H1 (cell line): ENCODE results near the gene PGBD5. TPM values are rescaled to one million over a fixed set of nuclear protein-coding genes. Genes with fewer than 3 reads are reported as not detected.

Experiments used
- CTCF ChIA-PET: fragments of 300-600 bp; sonication (Branson Sonifier 250); formaldehyde crosslinking; loops from one replicate; lab custom pipeline; 2021; ENCODE audit not compliant: partially characterized antibody; lab: Charles Lee
- POLR2A ChIA-PET: fragments of 300-600 bp; sonication (Branson Sonifier 250); formaldehyde crosslinking; loops from one replicate; lab custom pipeline; 2021; ENCODE audit warnings: inconsistent platforms; ENCODE audit not compliant: partially characterized antibody; lab: Charles Lee
- DNase-seq, 2 experiments: peaks; one replicate each; pipeline versions ENCODE4 v3.0.0 to v3.0.0-alpha.2; 2010 to 2022; ENCODE audit warnings: low spot score in 2 of 2, low read depth in 1 of 2, mixed read lengths in 1 of 2
- FAIRE-seq: peaks from 2 replicates; lab custom pipeline; 2011; peaks lifted over from hg19 to GRCh38; lab: Jason Lieb, UNC
- H2AFZ ChIP-seq: 2 replicates; pipeline ENCODE4 v1.8.1; 2012; ENCODE audit warnings: low read length, inconsistent platforms
- H2AK5ac ChIP-seq: 2 replicates; pipeline ENCODE4 v1.6.1; 2013; ENCODE audit warnings: low read depth, low read length
- H2BK120ac ChIP-seq: replicated peaks from 2 replicates; pipeline ENCODE3; 2013; ENCODE audit warnings: low read depth, low read length, inconsistent platforms
- H2BK12ac ChIP-seq: 2 replicates; pipeline ENCODE4 v1.6.1; 2013; ENCODE audit warnings: low read depth, low read length
- H2BK15ac ChIP-seq: 2 replicates; pipeline ENCODE4 v1.6.1; 2013; ENCODE audit warnings: low read length
- H2BK20ac ChIP-seq: 2 replicates; pipeline ENCODE4 v1.6.1; 2013; ENCODE audit warnings: low read length
- H2BK5ac ChIP-seq: 2 replicates; pipeline ENCODE4 v1.6.1; 2013; ENCODE audit warnings: low read depth, low read length
- H3K14ac ChIP-seq: 2 replicates; pipeline ENCODE4 v1.6.1; 2013; ENCODE audit warnings: inconsistent platforms; ENCODE audit not compliant: insufficient read length
- H3K18ac ChIP-seq: 2 replicates; pipeline ENCODE4 v1.6.1; 2013; ENCODE audit warnings: low read length; ENCODE audit errors: extremely low read depth
- H3K23ac ChIP-seq: 2 replicates; pipeline ENCODE4 v1.6.1; 2013; ENCODE audit warnings: inconsistent platforms; ENCODE audit not compliant: insufficient read length
- H3K23me2 ChIP-seq: 2 replicates; pipeline ENCODE4 v1.6.1; 2013; ENCODE audit warnings: low read depth, low read length
- H3K27ac ChIP-seq: 2 replicates; pipeline ENCODE4 v1.6.1; 2011; ENCODE audit warnings: low read depth, low read length, inconsistent platforms
- H3K27me3 ChIP-seq, 4 experiments: replicated peaks in 1 of 4; 1 replicate in 1 of 4; 2 replicates in 3 of 4; pipeline versions ENCODE4 v1.6.1 to v1.8.1; 2011 to 2013; ENCODE audit warnings: low read length in 3 of 4, mild to moderate bottlenecking in 3 of 4, inconsistent platforms in 2 of 4, mixed read lengths in 2 of 4, moderate library complexity in 1 of 4; ENCODE audit not compliant: control insufficient read depth in 3 of 4, insufficient read depth in 3 of 4; ENCODE audit errors: extremely low read depth in 1 of 4
- H3K36me3 ChIP-seq, 4 experiments: 2 replicates each; pipeline versions ENCODE4 v1.6.1 to v1.8.1; 2011 to 2013; ENCODE audit warnings: mild to moderate bottlenecking in 4 of 4, low read length in 3 of 4, moderate library complexity in 2 of 4, control low read depth in 1 of 4, inconsistent platforms in 1 of 4; ENCODE audit not compliant: insufficient read depth in 4 of 4, control insufficient read depth in 2 of 4
- H3K4ac ChIP-seq: replicated peaks from 2 replicates; pipeline ENCODE3; 2013; ENCODE audit warnings: low read length, low read depth, mixed read lengths, inconsistent platforms; ENCODE audit not compliant: insufficient read length
- H3K4me1 ChIP-seq, 4 experiments: replicated peaks in 1 of 4; 1 replicate in 1 of 4; 2 replicates in 3 of 4; pipeline versions ENCODE4 v1.6.1 to v1.8.1; 2011 to 2013; ENCODE audit warnings: low read length in 3 of 4, inconsistent platforms in 2 of 4, mixed read lengths in 1 of 4; ENCODE audit not compliant: insufficient read depth in 4 of 4, control insufficient read depth in 3 of 4
- H3K4me2 ChIP-seq, 2 experiments: 2 replicates each; pipeline versions ENCODE4 v1.6.1 to v1.8.1; 2011 to 2013; ENCODE audit warnings: low read depth in 2 of 2, low read length in 2 of 2, control low read depth in 1 of 2, inconsistent platforms in 1 of 2, mild to moderate bottlenecking in 1 of 2; ENCODE audit not compliant: insufficient read depth in 1 of 2
- H3K4me3 ChIP-seq, 4 experiments: fragments of 200-600, 300-600 bp in 1 of 4; sonication (generic), shearing (Covaris generic), sonication (Bioruptor Twin) in 1 of 4; 2 replicates each; pipeline versions ENCODE4 v1.5.1 to v1.8.1; 2011 to 2016; ENCODE audit warnings: low read length in 4 of 4, low read depth in 3 of 4, control low read depth in 2 of 4, inconsistent platforms in 2 of 4, mild to moderate bottlenecking in 2 of 4, mixed read lengths in 1 of 4, moderate library complexity in 1 of 4; ENCODE audit not compliant: insufficient read depth in 2 of 4; ENCODE audit errors: extremely low read depth in 1 of 4
- H3K56ac ChIP-seq: replicated peaks from 2 replicates; pipeline ENCODE3; 2013; ENCODE audit warnings: low read depth, mild to moderate bottlenecking, mixed read lengths, low read length, inconsistent platforms; ENCODE audit not compliant: insufficient read length
- H3K79me1 ChIP-seq: 2 replicates; pipeline ENCODE4 v1.6.1; 2013; ENCODE audit warnings: low read depth, low read length, control low read depth
- H3K79me2 ChIP-seq, 2 experiments: 2 replicates each; pipeline versions ENCODE4 v1.6.1 to v1.8.1; 2012 to 2013; ENCODE audit warnings: low read length in 2 of 2, mild to moderate bottlenecking in 2 of 2, inconsistent platforms in 1 of 2; ENCODE audit not compliant: insufficient read depth in 2 of 2, control insufficient read depth in 1 of 2
- H3K9ac ChIP-seq, 4 experiments: replicated peaks in 1 of 4; 1 replicate in 1 of 4; 2 replicates in 3 of 4; pipeline versions ENCODE4 v1.6.1 to v1.8.1; 2011 to 2013; ENCODE audit warnings: low read depth in 3 of 4, low read length in 3 of 4, control low read depth in 2 of 4, mild to moderate bottlenecking in 2 of 4, moderate library complexity in 2 of 4, inconsistent platforms in 1 of 4; ENCODE audit errors: extremely low read depth in 1 of 4
- H3K9me3 ChIP-seq, 2 experiments: 2 replicates each; pipeline versions ENCODE4 v1.6.1 to v1.8.1; 2012 to 2013; ENCODE audit warnings: mild to moderate bottlenecking in 2 of 2, moderate library complexity in 2 of 2, control low read depth in 1 of 2, inconsistent platforms in 1 of 2, low read depth in 1 of 2, low read length in 1 of 2, mixed read lengths in 1 of 2; ENCODE audit not compliant: insufficient read depth in 2 of 2
- H4K20me1 ChIP-seq, 2 experiments: replicated peaks in 1 of 2; 2 replicates each; pipeline versions ENCODE3 to v1.8.1; 2011 to 2013; ENCODE audit warnings: inconsistent platforms in 2 of 2, low read length in 2 of 2, mild to moderate bottlenecking in 1 of 2; ENCODE audit not compliant: insufficient read depth in 2 of 2, control insufficient read depth in 1 of 2
- H4K5ac ChIP-seq: 2 replicates; pipeline ENCODE4 v1.6.1; 2013; ENCODE audit warnings: low read length, low read depth, mixed read lengths, inconsistent platforms; ENCODE audit not compliant: insufficient read length
- H4K8ac ChIP-seq: 2 replicates; pipeline ENCODE4 v1.8.0; 2013; ENCODE audit warnings: mild to moderate bottlenecking, moderate library complexity, low read length, inconsistent platforms; ENCODE audit not compliant: insufficient read depth; ENCODE audit errors: extremely low read depth
- H4K91ac ChIP-seq: replicated peaks from 2 replicates; pipeline ENCODE3; 2013; ENCODE audit warnings: low read length, mixed read lengths, inconsistent platforms; ENCODE audit not compliant: insufficient read length
- ASH2L ChIP-seq: fragments of 200-600, 300-600 bp; sonication (generic); IDR thresholded peaks from one replicate; pipeline ENCODE4 v1.7.1; 2017; ENCODE audit warnings: low read length
- SAP30 ChIP-seq: fragments of 300-600 bp; sonication (generic); IDR thresholded peaks from 2 replicates; pipeline ENCODE4 v1.7.1; 2012; ENCODE audit warnings: low read length, moderate library complexity, mild to moderate bottlenecking, inconsistent platforms; ENCODE audit not compliant: insufficient read depth, insufficient replicate concordance
- WGBS, 2 experiments: shearing (Covaris generic) in 1 of 2; methylation state at CpG; one replicate each; pipeline versions ENCODE4 v1.1.6 to v1.1.7; 2013 to 2015; ENCODE audit warnings: low lambda C conversion rate in 2 of 2, mixed read lengths in 2 of 2, inconsistent platforms in 1 of 2, low coverage in 1 of 2, missing lambda C conversion rate in 1 of 2; ENCODE audit not compliant: insufficient replicate concordance in 2 of 2, insufficient coverage in 1 of 2, insufficient read length in 1 of 2; ENCODE audit errors: extremely low coverage in 1 of 2, missing lambda C conversion rate in 1 of 2; 5-methylcytosine and 5-hydroxymethylcytosine counted together
- polyA plus RNA-seq, 7 experiments: library from polyadenylated mRNA; depleted of rRNA in 3 of 7; stranded (reverse) in 5 of 7; unstranded in 2 of 7; fragments of >200 nt in 5 of 7; fragments of 200-250 nt in 2 of 7; gene quantifications; 1 replicate in 5 of 7; 2 replicates in 1 of 7; 4 replicates in 1 of 7; pipeline versions ENCODE4 v1.2.1 to v1.2.3, GENCODE V29; 2011 to 2013; ENCODE audit warnings: missing spikeins in 2 of 7, mixed read lengths in 2 of 7
- total RNA-seq: library from RNA; stranded (reverse); fragmentation: NEBNext Ultra II Directional; extraction: Animal tissue kit (Norgen Biotek cat#: 25700); gene quantifications from 2 replicates; pipeline ENCODE4 v1.2.1, GENCODE V29; 2021

PGBD5 gene
- total and polyA plus RNA-seq, 2 of the 8 experiments (the other 6 are each of a cell fraction or from before 2014, with no cell fraction given) = 16.3 to 18.4 TPM

GRCh38 chr1:230394134-230394533, 32.0 kb downstream of the PGBD5 start:
- Histone ChIP-seq H3K4me2 (peak overlapping the region; percentile 16 to 42; a peak in 1 of 4 replicates), H3K14ac (no peak overlapping the region), H3K18ac (peak overlapping the region; percentile 64), H3K23ac (no peak overlapping the region), H2BK12ac (peak overlapping the region; percentile 55; the same call in 1 of the 2 replicates), H3K56ac (no peak overlapping the region), H2BK120ac (peak overlapping the region; percentile 61), H3K27ac (0 out of 2 replicates have a peak overlapping the region, but pooled peaks have one; percentile 30), H2BK5ac (0 out of 2 replicates have a peak overlapping the region, but pooled peaks have one; percentile 44), H2BK20ac (no peak overlapping the region), H4K91ac (peak overlapping the region; percentile 95), H3K23me2 (peaks cover 2% of the 10 kb centered on the region; the same call in 1 of the 2 replicates), H3K79me1 (peaks cover 4% of the 10 kb centered on the region), H3K4me1 (peaks cover 5 to 28% (median 10%) of the 10 kb centered on the region in 4 experiments; a peak in 5 of 7 replicates), H4K5ac (no peak overlapping the region), H3K4ac (no peak overlapping the region), H2BK15ac (peak overlapping the region; percentile 88; the same call in 1 of the 2 replicates), H3K9ac (no peak overlapping the region), H3K36me3 (no peaks in the 10 kb centered on the region), H4K8ac (no peak overlapping the region; the same call in 1 of the 2 replicates), H3K27me3 (no peaks in the 10 kb centered on the region), H3K79me2 (peaks cover 0 to 40% of the 10 kb centered on the region in 2 experiments; a peak in 2 of 4 replicates), H2AK5ac (no peak overlapping the region), H2AFZ (no peak overlapping the region), H3K9me3 (no peaks in the 10 kb centered on the region), H4K20me1 (peaks cover 0 to 8% of the 10 kb centered on the region in 2 experiments), H3K4me3 (0 out of 8 replicates have a peak overlapping the region, but pooled peaks of 1 of the 4 experiments have one; percentile 6)
- TF ChIP-seq ASH2L (peak; percentile 33), SAP30 (no peak)
- ChIA-PET CTCF (interaction anchor here (1.2 to 2.0 kb wide), 2 partner anchors 10 to 17 kb away, joined by 3 to 9 read pairs; no protein-coding TSS in a partner anchor), POLR2A (interaction anchor here (0.8 to 5.5 kb wide), 4 partner anchors 11 to 71 kb away, joined by 3 to 38 read pairs (median 4); no protein-coding TSS in a partner anchor)
- no peak for DNase-seq
- no peak for FAIRE-seq
- 57% methylated on average over 3 of the region's 7 CpGs; no CpG with 5 or more reads in 1 of the 2 experiments for WGBS, 2 experiments
